H9 (cell line): ENCODE measurements around the gene ZNF213. TPM values are rescaled to one million over a fixed set of nuclear protein-coding genes. Genes with fewer than 3 reads are reported as not detected.

ENCODE experiments used
- DNase-seq: peaks from one replicate; pipeline ENCODE4 v3.0.0-alpha.2; 2017
- H2AFZ ChIP-seq: one replicate; pipeline ENCODE4 v1.6.1; 2013; ENCODE audit warnings: mild to moderate bottlenecking, low read length, control low read depth, moderate library complexity
- H2AK5ac ChIP-seq: 2 replicates; pipeline ENCODE4 v1.6.1; 2013; ENCODE audit warnings: low read length, control low read depth, mixed read lengths; ENCODE audit not compliant: insufficient read length
- H2BK120ac ChIP-seq: one replicate; pipeline ENCODE4 v1.6.1; 2013; ENCODE audit warnings: low read depth, mild to moderate bottlenecking, low read length, control low read depth, inconsistent platforms; ENCODE audit not compliant: poor library complexity, severe bottlenecking
- H2BK12ac ChIP-seq: 2 replicates; pipeline ENCODE4 v1.6.1; 2013; ENCODE audit warnings: low read length, control low read depth, mixed read lengths, low read depth; ENCODE audit not compliant: insufficient read length
- H2BK15ac ChIP-seq: 2 replicates; pipeline ENCODE4 v1.6.1; 2013; ENCODE audit warnings: low read depth, low read length, control low read depth
- H2BK20ac ChIP-seq: one replicate; pipeline ENCODE4 v1.6.1; 2013; ENCODE audit warnings: low read depth, mild to moderate bottlenecking, low read length, control low read depth, inconsistent platforms; ENCODE audit not compliant: poor library complexity, severe bottlenecking
- H2BK5ac ChIP-seq: 2 replicates; pipeline ENCODE4 v1.6.1; 2013; ENCODE audit warnings: low read length, control low read depth, mixed read lengths; ENCODE audit not compliant: insufficient read length
- H3K14ac ChIP-seq: 2 replicates; pipeline ENCODE4 v1.6.1; 2013; ENCODE audit warnings: low read length, control low read depth; ENCODE audit not compliant: insufficient read depth
- H3K18ac ChIP-seq: 2 replicates; pipeline ENCODE4 v1.6.1; 2013; ENCODE audit warnings: low read depth, mild to moderate bottlenecking, mixed read lengths, low read length, control low read depth; ENCODE audit not compliant: insufficient read length
- H3K23ac ChIP-seq: 2 replicates; pipeline ENCODE4 v1.6.1; 2013; ENCODE audit warnings: low read length, control low read depth, mixed read lengths, low read depth; ENCODE audit not compliant: insufficient read length
- H3K23me2 ChIP-seq: 2 replicates; pipeline ENCODE4 v1.6.1; 2013; ENCODE audit warnings: low read depth, mild to moderate bottlenecking, mixed read lengths, low read length, control low read depth; ENCODE audit not compliant: insufficient read length, poor library complexity, severe bottlenecking
- H3K27ac ChIP-seq: 2 replicates; pipeline ENCODE4 v1.5.1; 2013; ENCODE audit warnings: low read length, control low read depth, mixed read lengths, low read depth; ENCODE audit not compliant: insufficient read length
- H3K27me3 ChIP-seq: 2 replicates; pipeline ENCODE4 v1.6.1; 2013; ENCODE audit warnings: low read length, control low read depth, inconsistent platforms; ENCODE audit not compliant: insufficient read depth
- H3K4ac ChIP-seq: 2 replicates; pipeline ENCODE4 v1.6.1; 2013; ENCODE audit warnings: low read depth, mild to moderate bottlenecking, control low read depth, inconsistent platforms, low read length, moderate library complexity
- H3K4me1 ChIP-seq: 2 replicates; pipeline ENCODE4 v1.6.1; 2013; ENCODE audit warnings: low read length, control low read depth, inconsistent platforms; ENCODE audit not compliant: insufficient read depth
- H3K4me2 ChIP-seq: 2 replicates; pipeline ENCODE4 v1.6.1; 2013; ENCODE audit warnings: low read length, control low read depth, mixed read lengths; ENCODE audit not compliant: insufficient read length, insufficient read depth
- H3K56ac ChIP-seq: 2 replicates; pipeline ENCODE4 v1.6.1; 2013; ENCODE audit warnings: low read depth, mild to moderate bottlenecking, mixed read lengths, low read length, control low read depth; ENCODE audit not compliant: insufficient read length
- H3K79me1 ChIP-seq: 2 replicates; pipeline ENCODE4 v1.6.1; 2013; ENCODE audit warnings: low read depth, mild to moderate bottlenecking, moderate library complexity, low read length, control low read depth, inconsistent platforms; ENCODE audit not compliant: insufficient read depth, poor library complexity, severe bottlenecking
- H3K79me2 ChIP-seq: 2 replicates; pipeline ENCODE4 v1.6.1; 2013; ENCODE audit warnings: low read length, control low read depth, inconsistent platforms; ENCODE audit not compliant: insufficient read depth
- H3K9ac ChIP-seq: 2 replicates; pipeline ENCODE4 v1.6.1; 2013; ENCODE audit warnings: low read length, control low read depth, mixed read lengths; ENCODE audit not compliant: insufficient read length; ENCODE audit errors: extremely low read depth
- H3K9me3 ChIP-seq: one replicate; pipeline ENCODE4 v1.6.1; 2013; ENCODE audit warnings: low read depth, low read length, inconsistent platforms; ENCODE audit not compliant: control insufficient read depth
- H3T11ph ChIP-seq: one replicate; pipeline ENCODE4 v1.6.1; 2013; ENCODE audit warnings: mild to moderate bottlenecking, low read length, control low read depth, inconsistent platforms
- H4K20me1 ChIP-seq: one replicate; pipeline ENCODE4 v1.6.1; 2013; ENCODE audit not compliant: control insufficient read depth, insufficient read length, insufficient read depth
- H4K5ac ChIP-seq: 2 replicates; pipeline ENCODE4 v1.6.1; 2013; ENCODE audit warnings: low read depth, mild to moderate bottlenecking, mixed read lengths, low read length, control low read depth; ENCODE audit not compliant: insufficient read length
- H4K8ac ChIP-seq: replicated peaks from 2 replicates; pipeline ENCODE4 v1.6.1; 2013; ENCODE audit warnings: low read length, control low read depth, mixed read lengths, low read depth; ENCODE audit not compliant: insufficient read length
- H4K91ac ChIP-seq: 2 replicates; pipeline ENCODE4 v1.6.1; 2013; ENCODE audit warnings: low read depth, mild to moderate bottlenecking, moderate library complexity, mixed read lengths, low read length, control low read depth; ENCODE audit not compliant: insufficient read length
- H3K27ac Mint-ChIP-seq, 3 experiments: 2 replicates in 2 of 3; 3 replicates in 1 of 3; pipeline ENCODE4 v1.8.0; 2020 to 2021; ENCODE audit warnings: mixed read lengths in 3 of 3, mild to moderate bottlenecking in 1 of 3, moderate library complexity in 1 of 3
- H3K27me3 Mint-ChIP-seq: 2 replicates; pipeline ENCODE4 v1.8.0; 2021; ENCODE audit warnings: low read depth, mild to moderate bottlenecking, moderate library complexity, mixed read lengths
- H3K36me3 Mint-ChIP-seq, 3 experiments: 2 replicates in 2 of 3; 3 replicates in 1 of 3; pipeline ENCODE4 v1.8.0; 2020 to 2021; ENCODE audit warnings: low read depth in 3 of 3, mixed read lengths in 3 of 3; ENCODE audit not compliant: insufficient read depth in 1 of 3
- H3K4me1 Mint-ChIP-seq, 2 experiments: 2 replicates each; pipeline ENCODE4 v1.8.0; 2020; ENCODE audit warnings: mixed read lengths in 2 of 2
- H3K4me3 Mint-ChIP-seq, 2 experiments: 2 replicates in 1 of 2; 3 replicates in 1 of 2; pipeline ENCODE4 v1.8.0; 2020 to 2021; ENCODE audit warnings: mild to moderate bottlenecking in 2 of 2, mixed read lengths in 2 of 2, moderate library complexity in 1 of 2
- H3K9me3 Mint-ChIP-seq, 2 experiments: 2 replicates in 1 of 2; 3 replicates in 1 of 2; pipeline ENCODE4 v1.8.0; 2020; ENCODE audit warnings: mild to moderate bottlenecking in 2 of 2, mixed read lengths in 2 of 2, moderate library complexity in 1 of 2
- CTCF ChIP-seq: fragments of 200-600 bp; sonication (generic); conservative IDR thresholded peaks from 3 replicates; pipeline ENCODE4 v1.8.0; 2021; ENCODE audit warnings: antibody characterized with exemption, mild to moderate bottlenecking
- WGBS: extraction: QIAGEN DNeasy Blood & Tissue Kit; methylation state at CpG from one replicate; pipeline ENCODE4 v1.1.7; 2013; ENCODE audit warnings: missing lambda C conversion rate, low lambda C conversion rate, mixed read lengths; ENCODE audit not compliant: insufficient read length; ENCODE audit errors: extremely low coverage; 5-methylcytosine and 5-hydroxymethylcytosine counted together
- total RNA-seq: library from RNA; stranded (reverse); gene quantifications from 2 replicates; pipeline ENCODE4 v1.2.1, GENCODE V29; 2021

Gene ZNF213
- total RNA-seq, 1 experiment from 2014 or later = 6.4 TPM

GRCh38 chr16:3150346-3151218, 15.8 kb downstream of the ZNF213 start:
- Histone ChIP-seq H2BK20ac (no peak overlapping the region), H3K79me2 (no peaks in the 10 kb centered on the region), H2BK12ac (no peak overlapping the region), H2BK5ac (no peak overlapping the region), H3K56ac (no peak overlapping the region), H3K14ac (no peak overlapping the region), H3K4me1 (no peaks in the 10 kb centered on the region), H3K4me2 (peak overlapping the region; percentile 76), H3K27ac (no peak overlapping the region), H2AK5ac (no peak overlapping the region), H4K8ac (no peak overlapping the region), H3K27me3 (no peaks in the 10 kb centered on the region), H3K18ac (peak overlapping the region; percentile 8), H2BK120ac (no peak overlapping the region), H4K91ac (no peak overlapping the region), H3K9ac (peak overlapping the region; percentile 48), H3K79me1 (no peaks in the 10 kb centered on the region), H2BK15ac (no peak overlapping the region), H4K5ac (no peak overlapping the region), H2AFZ (no peak overlapping the region), H3K23ac (no peak overlapping the region), H3K23me2 (peaks cover 13% of the 10 kb centered on the region), H4K20me1 (no peaks in the 10 kb centered on the region), H3T11ph (no peak overlapping the region), H3K4ac (no peak overlapping the region), H3K9me3 (no peaks in the 10 kb centered on the region)
- DNase-seq = peak; percentile 97
- Mint-ChIP-seq H3K4me1 (peaks cover 7 to 10% of the 10 kb centered on the region in 2 experiments), H3K27me3 (peaks cover 50% of the 10 kb centered on the region), H3K27ac (peak overlapping the region; percentile 89 to 95 (median 93)), H3K36me3 (no peaks in the 10 kb centered on the region; a peak in 1 of 7 replicates), H3K4me3 (peak overlapping the region; percentile 85 to 96), H3K9me3 (peaks cover 3 to 8% of the 10 kb centered on the region in 2 experiments; a peak in 2 of 5 replicates)
- WGBS = no CpG with 5 or more reads among the region's 62 CpGs
- no peak for TF ChIP-seq CTCF
